ENCODE measurements around the gene ADGRG1.

The ADGRG1 gene

DNA sequence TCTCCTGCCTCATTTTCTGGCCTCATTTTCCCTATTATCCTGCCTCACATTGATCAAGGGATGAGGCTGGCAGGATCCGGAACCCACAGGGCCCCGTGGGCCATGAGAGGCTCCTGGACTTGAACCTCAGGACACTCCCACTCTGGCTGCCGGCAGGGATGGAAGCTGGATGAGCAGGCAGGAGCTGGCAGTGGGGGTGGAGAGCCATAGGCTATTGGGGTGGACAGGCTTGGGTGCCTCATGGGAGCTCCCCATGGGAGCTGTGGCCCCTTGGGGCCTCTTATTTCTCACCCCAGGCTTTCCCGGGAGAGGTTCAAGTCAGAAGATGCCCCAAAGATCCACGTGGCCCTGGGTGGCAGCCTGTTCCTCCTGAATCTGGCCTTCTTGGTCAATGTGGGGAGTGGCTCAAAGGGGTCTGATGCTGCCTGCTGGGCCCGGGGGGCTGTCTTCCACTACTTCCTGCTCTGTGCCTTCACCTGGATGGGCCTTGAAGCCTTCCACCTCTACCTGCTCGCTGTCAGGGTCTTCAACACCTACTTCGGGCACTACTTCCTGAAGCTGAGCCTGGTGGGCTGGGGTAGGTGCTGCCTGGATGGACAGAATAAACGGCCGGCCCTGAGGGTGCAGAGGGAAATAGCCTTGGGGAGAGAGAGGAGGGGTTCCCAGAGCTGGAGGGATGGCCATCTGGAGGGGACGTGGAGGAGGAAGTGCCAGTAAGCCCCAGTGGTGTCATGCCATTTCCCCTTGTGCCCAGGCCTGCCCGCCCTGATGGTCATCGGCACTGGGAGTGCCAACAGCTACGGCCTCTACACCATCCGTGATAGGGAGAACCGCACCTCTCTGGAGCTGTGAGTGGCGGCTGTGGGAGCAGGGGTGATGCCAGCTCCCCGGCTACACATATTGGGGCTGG lies 55.5 kb downstream of the ADGRG1 start:
- TF ChIP-seq ZFX (IDR thresholded peaks at IDR 0.05; ENCODE audit: borderline replicate concordance) = no peak
- TF ChIP-seq, protein P1, sequence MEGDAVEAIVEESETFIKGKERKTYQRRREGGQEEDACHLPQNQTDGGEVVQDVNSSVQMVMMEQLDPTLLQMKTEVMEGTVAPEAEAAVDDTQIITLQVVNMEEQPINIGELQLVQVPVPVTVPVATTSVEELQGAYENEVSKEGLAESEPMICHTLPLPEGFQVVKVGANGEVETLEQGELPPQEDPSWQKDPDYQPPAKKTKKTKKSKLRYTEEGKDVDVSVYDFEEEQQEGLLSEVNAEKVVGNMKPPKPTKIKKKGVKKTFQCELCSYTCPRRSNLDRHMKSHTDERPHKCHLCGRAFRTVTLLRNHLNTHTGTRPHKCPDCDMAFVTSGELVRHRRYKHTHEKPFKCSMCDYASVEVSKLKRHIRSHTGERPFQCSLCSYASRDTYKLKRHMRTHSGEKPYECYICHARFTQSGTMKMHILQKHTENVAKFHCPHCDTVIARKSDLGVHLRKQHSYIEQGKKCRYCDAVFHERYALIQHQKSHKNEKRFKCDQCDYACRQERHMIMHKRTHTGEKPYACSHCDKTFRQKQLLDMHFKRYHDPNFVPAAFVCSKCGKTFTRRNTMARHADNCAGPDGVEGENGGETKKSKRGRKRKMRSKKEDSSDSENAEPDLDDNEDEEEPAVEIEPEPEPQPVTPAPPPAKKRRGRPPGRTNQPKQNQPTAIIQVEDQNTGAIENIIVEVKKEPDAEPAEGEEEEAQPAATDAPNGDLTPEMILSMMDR (IDR thresholded peaks at IDR 0.05) = no peak
- H3K27ac ChIP-seq = no peak overlapping the region

DNA sequence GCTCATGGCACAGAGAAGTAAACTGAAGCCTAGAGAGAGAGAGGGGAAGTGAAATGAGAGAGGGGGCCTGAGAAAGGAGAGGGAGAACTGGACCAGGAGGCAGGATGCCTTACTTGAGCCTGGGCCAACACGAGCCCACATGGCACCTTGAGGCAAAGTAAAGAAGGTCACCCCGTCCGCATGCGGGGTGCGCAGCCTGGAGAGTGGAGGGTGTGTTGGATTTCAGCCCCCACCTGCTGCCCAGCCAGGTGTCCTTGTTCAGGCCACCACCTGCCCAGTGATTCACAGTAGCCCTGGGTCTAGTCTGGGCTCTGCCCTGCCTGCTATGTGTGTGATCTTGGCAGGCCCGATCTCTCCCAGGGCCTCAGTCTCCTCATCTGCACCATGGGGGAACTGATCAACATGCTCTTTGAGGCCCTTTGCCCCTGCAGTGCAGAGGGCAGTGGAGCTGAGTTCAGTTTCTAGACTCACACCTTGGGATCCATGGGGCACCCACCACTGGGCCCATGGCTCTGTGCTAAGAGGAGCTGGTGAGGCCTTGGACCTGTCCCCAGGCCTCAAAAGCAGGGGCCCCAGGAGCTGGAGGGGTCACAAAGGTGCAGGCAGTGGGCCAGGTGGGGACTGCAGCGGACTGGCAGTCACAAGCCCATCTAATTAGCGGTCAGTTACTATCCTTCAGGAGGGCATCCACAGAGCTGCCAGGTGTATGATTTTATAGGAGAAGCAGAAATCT lies 56.4 kb downstream of the ADGRG1 start:
- TF ChIP-seq, protein P1 (IDR thresholded peaks at IDR 0.05) = no peak
- no peak overlapping the region for H3K27ac ChIP-seq

DNA sequence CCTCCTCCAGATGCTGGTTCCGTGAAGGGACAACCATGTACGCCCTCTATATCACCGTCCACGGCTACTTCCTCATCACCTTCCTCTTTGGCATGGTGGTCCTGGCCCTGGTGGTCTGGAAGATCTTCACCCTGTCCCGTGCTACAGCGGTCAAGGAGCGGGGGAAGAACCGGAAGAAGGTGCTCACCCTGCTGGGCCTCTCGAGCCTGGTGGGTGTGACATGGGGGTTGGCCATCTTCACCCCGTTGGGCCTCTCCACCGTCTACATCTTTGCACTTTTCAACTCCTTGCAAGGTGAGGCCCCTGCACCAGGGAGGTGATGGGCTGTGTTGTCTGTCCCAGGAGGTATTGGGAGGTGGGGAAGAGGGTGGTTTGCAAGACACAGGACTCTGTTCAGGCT lies 57.2 kb downstream of the ADGRG1 start:
- no peak for TF ChIP-seq ZFX (IDR thresholded peaks at IDR 0.05; ENCODE audit: borderline replicate concordance)
- TF ChIP-seq, protein P1 (IDR thresholded peaks at IDR 0.05) = no peak
- no peak overlapping the region for H3K27ac ChIP-seq

DNA sequence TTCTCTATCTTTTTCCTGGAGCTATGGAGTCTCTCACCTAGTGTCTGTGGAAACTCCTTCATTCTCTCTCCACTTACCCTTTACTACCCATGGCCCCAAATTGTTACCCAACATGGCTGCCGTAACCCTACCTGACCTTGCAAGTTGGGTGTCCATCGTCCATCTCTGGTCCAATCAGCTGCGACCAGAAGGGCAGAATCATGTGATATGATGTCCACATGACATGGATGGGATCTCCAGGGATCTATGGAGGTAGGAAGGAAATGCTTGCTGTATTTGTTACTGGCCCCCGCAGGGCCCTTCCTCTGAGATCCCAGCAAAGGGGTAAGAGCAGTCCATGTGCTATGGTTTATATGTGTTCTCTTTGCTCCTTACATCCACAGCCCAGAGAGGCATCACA lies 58.1 kb downstream of the ADGRG1 start:
- H3K27ac ChIP-seq = no peak overlapping the region
- TF ChIP-seq, protein P1 (IDR thresholded peaks at IDR 0.05) = no peak
- no peak for TF ChIP-seq ZFX (IDR thresholded peaks at IDR 0.05; ENCODE audit: borderline replicate concordance)

DNA sequence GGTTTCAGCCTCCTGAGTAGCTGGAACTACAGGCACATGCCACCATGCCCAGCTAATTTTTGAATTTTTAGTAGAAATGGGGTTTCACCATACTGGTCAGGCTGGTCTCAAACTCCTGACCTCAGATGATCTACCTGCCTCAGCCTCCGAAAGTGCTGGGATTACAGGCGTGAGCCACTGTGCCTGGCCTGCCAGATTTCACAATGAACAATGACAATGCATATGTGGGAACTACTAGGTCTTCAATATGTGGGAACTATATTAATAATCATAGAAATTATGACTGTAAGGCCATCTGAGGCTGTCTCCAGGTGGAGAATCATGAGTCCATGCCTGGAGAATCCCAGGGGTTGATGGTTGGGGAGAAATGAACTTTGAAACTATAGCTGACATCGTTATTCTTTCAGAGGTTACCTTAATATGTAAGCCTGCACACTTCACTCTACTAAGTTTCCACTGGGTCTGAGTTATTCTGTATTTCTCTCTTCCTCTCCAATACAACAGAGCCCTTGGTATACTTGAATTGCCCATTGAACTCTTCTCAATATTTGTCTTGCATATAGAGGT lies 59.0 kb downstream of the ADGRG1 start:
- H3K27ac ChIP-seq = no peak overlapping the region
- TF ChIP-seq, protein P1 (IDR thresholded peaks at IDR 0.05) = no peak
- TF ChIP-seq ZFX (IDR thresholded peaks at IDR 0.05; ENCODE audit: borderline replicate concordance) = no peak

DNA sequence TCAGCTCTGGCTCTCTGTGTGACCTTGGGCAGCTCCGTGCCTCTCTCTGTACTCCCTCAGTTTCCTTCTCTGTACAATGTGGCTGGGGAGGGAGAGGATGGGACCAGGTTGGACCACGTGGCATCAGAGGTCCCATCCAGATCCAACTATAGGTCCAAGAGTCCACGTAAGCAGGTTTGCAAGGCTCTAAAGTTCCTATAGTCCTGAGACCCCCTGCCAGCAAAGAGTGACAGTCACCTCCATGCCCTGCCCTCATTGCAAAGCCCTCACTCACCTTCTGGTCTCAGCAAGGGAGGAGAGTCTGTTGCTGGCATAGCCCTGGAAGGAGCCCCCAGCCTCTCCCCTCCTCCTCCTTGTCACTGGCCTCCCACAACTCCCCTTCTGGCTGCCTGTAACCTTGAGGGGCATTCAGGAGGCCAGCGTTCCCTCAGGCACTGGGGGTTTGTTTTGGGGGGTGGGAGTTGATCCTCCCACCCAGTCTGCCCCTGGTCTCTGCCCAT lies 60.1 kb downstream of the ADGRG1 start:
- no peak overlapping the region for H3K27ac ChIP-seq
- TF ChIP-seq, protein P1 (IDR thresholded peaks at IDR 0.05) = no peak
- TF ChIP-seq ZFX (IDR thresholded peaks at IDR 0.05; ENCODE audit: borderline replicate concordance) = no peak
